Fibroblast of mammary gland (primary cell): ENCODE measurements around the gene ADPRS.
A peak's percentile ranks its signal among the peaks of the same experiment; 100 is the strongest.

ENCODE experiments used
- DNase-seq: peaks from one replicate; pipeline ENCODE4 v3.0.0-alpha.2; 2010; ENCODE audit warnings: low read depth
- H3K4me3 ChIP-seq: 2 replicates; pipeline ENCODE4 v1.5.1; 2011; ENCODE audit warnings: low read depth, mild to moderate bottlenecking, low read length, moderate library complexity; ENCODE audit not compliant: control insufficient read depth
- TF ChIP-seq, protein P1 (sequence below): conservative IDR thresholded peaks from 2 replicates; pipeline ENCODE4 v1.5.1; 2011; ENCODE audit warnings: low read depth, low read length, inconsistent platforms; ENCODE audit not compliant: control insufficient read depth, insufficient read depth

Gene ADPRS

GRCh38 chr1:36088577-36089392 is at the start of gene ADPRS:
TSS of gene ADPRS (plus strand) at chr1:36088892. CDS start at chr1:36088905, 13 bp downstream.
- TF ChIP-seq, protein P1, sequence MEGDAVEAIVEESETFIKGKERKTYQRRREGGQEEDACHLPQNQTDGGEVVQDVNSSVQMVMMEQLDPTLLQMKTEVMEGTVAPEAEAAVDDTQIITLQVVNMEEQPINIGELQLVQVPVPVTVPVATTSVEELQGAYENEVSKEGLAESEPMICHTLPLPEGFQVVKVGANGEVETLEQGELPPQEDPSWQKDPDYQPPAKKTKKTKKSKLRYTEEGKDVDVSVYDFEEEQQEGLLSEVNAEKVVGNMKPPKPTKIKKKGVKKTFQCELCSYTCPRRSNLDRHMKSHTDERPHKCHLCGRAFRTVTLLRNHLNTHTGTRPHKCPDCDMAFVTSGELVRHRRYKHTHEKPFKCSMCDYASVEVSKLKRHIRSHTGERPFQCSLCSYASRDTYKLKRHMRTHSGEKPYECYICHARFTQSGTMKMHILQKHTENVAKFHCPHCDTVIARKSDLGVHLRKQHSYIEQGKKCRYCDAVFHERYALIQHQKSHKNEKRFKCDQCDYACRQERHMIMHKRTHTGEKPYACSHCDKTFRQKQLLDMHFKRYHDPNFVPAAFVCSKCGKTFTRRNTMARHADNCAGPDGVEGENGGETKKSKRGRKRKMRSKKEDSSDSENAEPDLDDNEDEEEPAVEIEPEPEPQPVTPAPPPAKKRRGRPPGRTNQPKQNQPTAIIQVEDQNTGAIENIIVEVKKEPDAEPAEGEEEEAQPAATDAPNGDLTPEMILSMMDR = peak; percentile 64
- peak; percentile 85 for DNase-seq
- peak within 1 kb of the TSS; percentile 84 for H3K4me3 ChIP-seq

GRCh38 chr1:36040238-36040637 is 48.5 kb upstream of the ADPRS start:
- no peak overlapping the region for H3K4me3 ChIP-seq
- DNase-seq = no peak
- TF ChIP-seq, protein P1 = no peak

DNA sequence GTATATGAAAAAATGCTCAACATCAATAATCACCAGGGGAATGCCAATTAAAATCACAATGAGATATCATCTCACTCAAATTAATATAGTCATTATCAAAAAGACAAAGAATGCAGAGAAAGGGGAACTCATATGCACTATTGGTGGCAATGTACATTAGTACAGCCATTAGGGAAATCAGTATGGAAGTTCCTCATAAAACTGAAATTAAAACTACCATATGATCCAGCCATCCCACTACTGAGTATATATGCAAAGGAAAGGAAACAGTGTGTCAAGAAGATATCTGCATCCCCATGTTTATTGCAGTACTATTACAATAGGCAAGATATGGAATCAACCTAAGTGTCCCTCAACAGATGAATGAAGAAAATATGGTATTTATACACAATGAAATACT is 36.9 kb upstream of the ADPRS start:
- H3K4me3 ChIP-seq = no peak overlapping the region
- DNase-seq = no peak
- TF ChIP-seq, protein P1 = no peak

DNA sequence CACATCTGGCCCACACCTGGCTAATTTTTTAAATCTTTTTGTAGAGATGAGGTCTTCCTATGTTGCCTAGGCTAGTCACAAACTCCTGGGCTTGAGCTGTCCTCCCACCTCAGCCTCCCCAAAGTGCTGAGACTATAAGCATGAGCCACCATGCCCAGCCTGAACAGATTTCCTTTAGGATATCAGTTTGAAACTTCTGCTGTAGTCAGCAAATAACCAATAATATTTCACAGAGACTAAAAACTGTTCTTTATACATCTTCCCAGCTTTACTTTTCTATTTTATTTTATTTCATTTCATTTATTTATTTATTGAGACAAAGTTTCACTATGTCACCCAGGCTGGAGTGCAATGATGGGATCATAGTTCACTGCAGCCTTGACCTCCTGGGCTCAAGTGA is 34.7 kb upstream of the ADPRS start:
- TF ChIP-seq, protein P1 = no peak
- no peak overlapping the region for H3K4me3 ChIP-seq
- no peak for DNase-seq

DNA sequence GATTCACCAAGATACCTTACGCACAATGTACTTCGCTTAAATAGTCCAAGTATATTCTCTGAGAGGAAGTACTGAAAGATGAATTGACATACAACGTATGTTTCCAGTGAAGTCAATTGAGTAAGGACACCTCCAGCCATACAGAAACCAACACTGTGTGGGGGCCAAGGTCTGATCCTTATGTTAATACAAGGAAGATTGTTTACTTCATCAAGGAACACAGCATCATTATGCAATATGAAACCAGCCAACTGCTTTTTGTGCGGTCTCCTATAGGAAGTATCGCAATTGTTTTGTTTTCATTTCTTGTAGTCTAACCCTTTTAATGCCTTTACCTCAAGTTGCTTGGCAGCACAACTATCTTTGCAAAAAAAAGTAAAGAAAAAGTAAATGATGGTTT is 33.0 kb upstream of the ADPRS start:
- no peak overlapping the region for H3K4me3 ChIP-seq

GRCh38 chr1:36062315-36062714 is 26.4 kb upstream of the ADPRS start:
- TF ChIP-seq, protein P1 = no peak
- DNase-seq = no peak
- H3K4me3 ChIP-seq = no peak overlapping the region

More for the DNA sequence above, 33.0 kb upstream of the ADPRS start:
- no peak for DNase-seq
- TF ChIP-seq, protein P1 = no peak
